ENCODE data around the gene RNF169.

Gene RNF169

GRCh38 chr11:74770456-74770855 lies 21.8 kb downstream of the RNF169 start:
- no peak for FAIRE-seq

DNA sequence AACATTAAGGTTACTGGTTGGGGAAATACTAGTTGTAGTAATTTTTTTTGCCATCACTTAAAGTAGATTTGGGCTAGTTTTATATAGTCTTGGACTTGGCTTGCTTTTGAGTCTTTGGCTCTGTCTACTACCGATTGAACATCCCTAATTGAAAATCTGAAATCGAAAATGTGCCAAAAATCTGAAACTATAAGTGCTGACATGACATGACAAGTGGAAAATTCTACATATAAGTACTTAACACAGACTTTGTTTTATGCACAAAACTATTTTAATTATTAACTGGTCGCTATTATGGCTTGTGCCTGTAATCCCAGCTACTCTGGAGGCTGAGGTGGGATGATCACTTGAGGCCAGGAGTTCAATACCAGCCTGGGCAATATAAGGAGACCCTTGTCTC lies 22.5 kb downstream of the RNF169 start:
- no peak for FAIRE-seq

- FAIRE-seq, result no peak
Measured at GRCh38 chr11:74773476-74773875, 24.8 kb downstream of the RNF169 start.

DNA sequence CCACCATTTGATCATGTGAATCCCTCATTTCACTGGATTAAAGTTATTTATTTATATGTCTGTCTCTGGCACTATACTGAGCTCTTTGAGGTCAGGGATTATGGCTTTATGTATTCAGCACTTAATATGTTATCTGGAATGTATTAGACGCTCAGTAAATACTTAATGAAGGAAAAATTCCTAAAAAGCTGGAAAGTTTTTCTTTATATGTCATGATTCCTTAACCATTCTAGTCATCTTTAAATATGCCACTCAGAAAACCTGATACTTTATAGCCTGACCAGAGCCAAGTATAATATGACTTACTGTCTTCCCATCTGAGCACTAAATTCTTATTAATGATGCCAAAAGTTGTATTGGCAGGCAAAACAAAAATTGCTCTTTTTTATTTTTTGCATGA lies 27.1 kb downstream of the RNF169 start:
- no peak for FAIRE-seq

- FAIRE-seq, result no peak
Measured at GRCh38 chr11:74776546-74776945, 27.9 kb downstream of the RNF169 start.

DNA sequence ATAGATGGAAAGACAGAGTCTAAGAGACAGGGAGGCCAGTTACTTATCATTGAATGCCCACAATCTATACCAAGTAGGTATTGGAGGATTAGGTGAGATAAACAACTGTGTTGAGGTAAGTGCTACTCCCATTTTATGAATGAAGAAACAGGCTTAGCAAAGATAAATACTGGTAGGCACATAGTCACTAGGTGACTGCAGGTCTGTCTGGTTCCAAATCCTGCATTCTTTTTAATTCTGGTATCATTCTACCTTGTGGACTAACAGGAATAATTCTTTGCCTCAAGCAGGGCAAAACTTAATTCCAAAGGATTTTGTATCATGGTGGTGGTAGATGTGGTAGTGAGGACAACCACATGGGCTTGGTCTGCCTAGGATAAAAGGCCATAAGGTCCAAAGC lies 28.4 kb downstream of the RNF169 start:
- FAIRE-seq, result no peak

GRCh38 chr11:74777877-74778276 lies 29.2 kb downstream of the RNF169 start:
- no peak for FAIRE-seq

- no peak for FAIRE-seq
Measured at GRCh38 chr11:74778581-74778980, 29.9 kb downstream of the RNF169 start.

GRCh38 chr11:74780248-74781005 lies 31.8 kb downstream of the RNF169 start:
- FAIRE-seq, result no peak

- no peak for FAIRE-seq
Measured at GRCh38 chr11:74783241-74783871, 34.7 kb downstream of the RNF169 start.

- FAIRE-seq, result no peak
Measured at GRCh38 chr11:74784234-74784633, 35.6 kb downstream of the RNF169 start.

DNA sequence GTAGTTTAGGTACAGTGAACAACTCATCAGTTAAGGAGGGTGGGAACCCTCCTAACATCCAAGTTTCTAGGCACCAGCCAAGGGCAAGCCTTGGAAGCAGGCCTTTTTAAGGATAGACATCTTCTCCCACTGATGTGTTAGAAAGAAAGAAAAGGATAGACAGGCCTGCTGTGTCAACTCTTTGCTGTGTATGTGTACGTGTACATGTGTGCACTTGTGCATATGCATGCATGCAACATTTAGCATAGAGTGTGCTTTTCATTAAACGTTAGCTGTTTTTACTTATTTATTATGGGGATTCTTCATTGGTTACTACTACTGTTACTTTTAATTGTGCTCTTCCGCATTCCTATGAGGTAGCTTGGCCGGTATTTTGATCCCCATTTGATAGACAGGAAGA lies 36.1 kb downstream of the RNF169 start:
- FAIRE-seq, result no peak

DNA sequence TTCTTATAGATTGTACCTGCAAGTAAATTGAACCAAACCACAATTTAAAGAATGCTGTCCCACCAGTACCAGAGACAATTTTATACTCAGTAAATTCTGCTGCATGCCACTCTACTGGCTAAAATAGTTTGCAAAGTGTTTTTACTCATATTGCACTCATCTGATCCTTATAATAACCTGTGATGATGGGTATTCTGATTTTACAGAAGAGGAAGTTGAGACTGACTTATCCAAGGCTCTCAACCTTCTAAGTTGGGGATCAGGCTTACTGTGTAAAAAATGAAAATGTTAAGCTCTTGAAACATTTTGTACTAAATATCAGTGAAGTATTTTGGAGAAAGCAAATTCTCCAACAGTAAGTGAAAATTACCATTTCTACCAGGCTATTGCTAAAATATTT lies 37.9 kb downstream of the RNF169 start:
- FAIRE-seq, result no peak

DNA sequence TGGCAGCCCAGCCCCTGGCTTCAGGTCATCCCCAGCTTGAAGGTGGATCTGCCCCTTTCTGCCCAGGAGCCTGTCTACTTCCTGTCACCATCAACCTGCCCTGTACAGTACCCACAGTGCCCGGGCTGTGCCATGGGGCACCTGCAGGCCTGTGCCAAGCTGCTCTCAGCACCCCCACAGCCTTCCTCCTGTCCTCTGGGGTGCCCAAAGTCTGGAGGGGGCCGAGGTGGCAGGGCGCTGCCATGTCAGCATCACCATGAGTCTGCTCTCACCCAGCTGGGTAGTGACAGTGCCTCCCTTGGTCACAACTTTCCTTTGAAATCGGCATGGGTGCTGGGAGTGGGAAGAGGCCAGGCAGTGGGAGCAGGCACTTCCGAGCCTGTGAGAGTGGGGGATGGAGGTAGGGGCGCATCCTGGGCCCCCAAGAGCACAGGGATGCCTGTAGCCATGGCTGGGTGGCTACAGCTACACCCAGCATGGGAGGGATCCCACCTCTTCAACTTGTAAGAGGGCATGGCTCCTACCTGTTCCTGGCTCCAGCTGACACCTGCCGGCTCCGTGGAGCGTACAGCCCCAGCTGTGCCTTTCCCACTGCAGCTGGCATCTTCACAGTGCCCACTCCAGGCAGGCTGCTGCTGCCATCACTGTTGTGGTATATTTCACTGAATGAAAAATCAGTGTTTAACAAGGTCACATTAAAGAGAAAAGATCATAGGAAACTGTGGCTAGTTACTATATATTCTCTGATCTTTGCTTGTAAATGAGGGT lies 42.9 kb downstream of the RNF169 start:
- FAIRE-seq, result no peak

DNA sequence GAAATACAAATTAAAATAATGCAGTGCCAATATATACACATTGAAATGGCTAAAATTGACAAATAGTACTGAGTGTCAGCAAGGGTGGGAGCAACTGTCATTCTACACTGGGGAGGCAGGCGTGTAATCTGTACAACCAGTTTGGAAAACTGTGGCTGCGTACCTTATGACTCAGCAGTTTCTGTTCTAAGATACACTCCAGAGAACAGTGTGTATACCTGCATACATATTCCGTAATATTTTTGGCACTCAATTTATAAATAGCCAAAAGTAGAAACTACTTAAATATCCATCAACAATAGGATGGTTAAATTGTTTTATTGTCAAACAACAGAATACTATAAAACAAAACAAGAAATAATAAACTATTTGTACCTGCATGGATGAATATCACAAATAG lies 57.6 kb downstream of the RNF169 start:
- no peak for FAIRE-seq

- FAIRE-seq, result no peak
Measured at GRCh38 chr11:74809801-74810200, 61.2 kb downstream of the RNF169 start.

DNA sequence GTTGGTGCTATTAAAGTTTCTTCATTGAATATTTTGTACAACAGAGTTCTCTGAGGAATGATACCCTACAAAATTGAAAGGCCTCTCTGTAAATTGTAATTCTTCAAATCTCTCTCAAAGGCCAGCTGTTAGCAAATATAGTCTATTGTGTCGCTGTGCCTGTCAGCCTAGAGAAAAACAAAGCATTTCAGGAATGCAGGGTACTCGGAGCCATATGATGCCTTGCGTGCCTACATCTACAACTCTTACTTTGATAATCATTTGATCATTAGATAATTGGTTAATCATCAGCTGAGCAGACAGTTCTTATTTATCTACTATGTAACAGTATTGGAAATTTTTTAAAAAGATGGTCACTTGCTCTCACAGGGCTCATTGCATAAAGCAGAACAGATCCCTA lies 67.3 kb downstream of the RNF169 start:
- FAIRE-seq, result no peak

DNA sequence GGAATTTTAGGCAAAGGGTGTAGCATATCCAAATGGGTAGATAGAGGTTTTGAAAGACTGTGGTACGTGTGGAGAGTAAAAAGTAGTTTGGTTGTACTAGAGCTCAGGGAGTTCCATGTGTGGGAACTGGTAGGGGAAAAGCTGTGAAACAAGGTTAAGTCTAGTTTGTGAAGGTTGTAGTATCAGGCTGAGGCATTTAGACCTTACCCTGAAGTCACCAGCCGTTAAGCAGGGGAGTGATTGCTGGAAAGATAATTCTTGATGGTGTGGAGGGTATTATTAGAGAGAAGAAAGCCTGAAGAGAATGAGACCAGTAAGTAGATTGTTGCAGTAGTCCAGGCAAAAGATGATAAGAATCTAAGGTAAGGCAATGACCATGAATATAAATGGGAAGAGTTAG lies 68.0 kb downstream of the RNF169 start:
- no peak for FAIRE-seq

DNA sequence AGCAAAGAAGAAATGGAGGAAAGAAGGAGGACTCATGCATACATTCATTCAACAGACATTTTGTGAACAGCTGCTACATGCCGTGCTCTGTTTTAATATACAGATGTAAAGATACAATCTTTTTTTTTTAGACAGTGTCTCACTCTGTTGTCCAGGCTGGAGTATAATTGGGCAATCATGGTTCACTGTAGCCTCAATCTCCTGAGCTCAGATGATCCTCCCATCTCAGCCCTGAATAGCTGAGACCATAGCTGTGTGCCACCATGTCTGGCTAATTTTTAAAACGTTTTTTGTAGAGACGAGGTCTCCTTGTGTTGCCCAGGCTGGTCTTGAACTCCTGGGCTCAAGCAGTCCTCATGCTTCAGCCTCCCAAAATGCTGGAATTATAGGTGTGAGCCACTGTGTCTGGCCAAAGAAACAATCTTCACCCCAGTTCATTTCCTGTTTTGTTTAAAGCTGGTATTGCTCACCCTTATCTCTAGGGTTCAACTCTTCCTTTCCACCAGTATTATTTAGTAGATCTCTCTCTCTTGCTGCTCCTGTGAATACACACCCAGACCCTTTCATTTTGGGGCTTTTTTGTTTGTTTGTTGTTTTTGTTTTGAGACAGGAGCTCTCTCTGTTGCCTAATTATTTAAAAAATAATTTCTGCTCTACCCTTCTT lies 69.8 kb downstream of the RNF169 start:
- FAIRE-seq, result no peak

DNA sequence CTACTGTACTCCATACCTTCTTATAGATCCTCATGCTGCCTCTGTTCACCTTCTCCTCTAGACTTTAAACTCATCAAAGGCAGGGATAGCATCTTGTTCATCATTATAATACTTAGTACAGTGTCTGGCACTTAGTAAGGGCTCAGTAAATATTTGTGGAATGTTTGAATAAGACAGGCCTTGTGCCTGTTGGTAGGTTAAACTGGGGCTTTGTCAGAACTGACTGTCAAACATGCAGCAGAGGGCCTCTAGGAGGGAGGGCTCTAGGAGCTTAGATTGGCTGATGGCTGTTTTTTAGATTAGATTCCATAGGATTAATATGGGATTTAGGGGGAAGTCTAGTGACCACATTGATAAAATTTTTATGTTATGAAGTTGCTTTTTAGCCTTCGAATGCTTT lies 70.8 kb downstream of the RNF169 start:
- no peak for FAIRE-seq

- FAIRE-seq, result no peak
Measured at GRCh38 chr11:74820763-74821162, 72.1 kb downstream of the RNF169 start.

GRCh38 chr11:74822170-74822569 lies 73.5 kb downstream of the RNF169 start:
- no peak for FAIRE-seq

GRCh38 chr11:74824285-74824982 lies 75.8 kb downstream of the RNF169 start:
- no peak for FAIRE-seq
